Middle frontal gyrus (tissue), 1 donor: ENCODE data around the gene PKD1.

Experiments used
- DNase-seq: peaks from one replicate; pipeline ENCODE4 v3.0.0-alpha.2; 2015; ENCODE audit warnings: low spot score; ENCODE audit errors: extremely low spot score

The PKD1 gene

DNA sequence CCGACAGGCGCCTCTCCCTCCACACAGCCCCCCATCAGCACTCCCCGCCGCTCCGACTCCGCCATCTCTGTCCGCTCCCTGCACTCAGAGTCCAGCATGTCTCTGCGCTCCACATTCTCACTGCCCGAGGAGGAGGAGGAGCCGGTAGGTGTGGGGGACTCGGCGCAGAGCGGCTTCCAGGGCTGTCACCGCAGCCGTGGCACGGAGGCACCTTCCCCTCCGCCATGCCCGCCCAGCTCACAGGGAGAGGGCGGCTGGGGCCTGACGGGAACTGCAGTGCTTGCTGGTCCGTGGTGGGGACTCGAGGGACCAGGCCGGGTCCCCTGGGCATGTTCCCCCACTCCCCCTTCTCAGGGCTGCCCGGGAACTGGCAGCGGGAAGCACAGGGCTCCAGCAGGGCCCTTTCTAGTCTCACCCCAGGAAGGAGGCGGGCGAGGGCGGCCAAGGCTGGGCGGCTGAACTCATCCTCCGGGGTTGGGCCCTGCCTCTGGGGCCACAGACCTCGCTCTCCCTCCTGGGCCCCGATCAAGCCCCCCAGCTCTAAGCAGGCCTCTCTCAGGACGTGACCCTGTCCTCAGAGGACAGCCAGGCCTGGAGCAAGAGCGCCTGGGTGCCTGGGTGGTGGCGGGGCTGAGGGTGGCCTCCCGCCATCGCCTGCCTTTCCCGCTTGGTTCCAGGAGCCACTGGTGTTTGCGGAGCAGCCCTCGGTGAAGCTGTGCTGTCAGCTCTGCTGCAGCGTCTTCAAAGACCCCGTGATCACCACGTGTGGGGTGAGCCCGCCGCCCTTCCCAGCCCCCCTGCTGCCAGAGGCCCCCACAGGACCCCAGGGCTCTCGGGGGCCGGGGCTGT is 35.1 kb upstream of the PKD1 start:
- DNase-seq = no peak

DNA sequence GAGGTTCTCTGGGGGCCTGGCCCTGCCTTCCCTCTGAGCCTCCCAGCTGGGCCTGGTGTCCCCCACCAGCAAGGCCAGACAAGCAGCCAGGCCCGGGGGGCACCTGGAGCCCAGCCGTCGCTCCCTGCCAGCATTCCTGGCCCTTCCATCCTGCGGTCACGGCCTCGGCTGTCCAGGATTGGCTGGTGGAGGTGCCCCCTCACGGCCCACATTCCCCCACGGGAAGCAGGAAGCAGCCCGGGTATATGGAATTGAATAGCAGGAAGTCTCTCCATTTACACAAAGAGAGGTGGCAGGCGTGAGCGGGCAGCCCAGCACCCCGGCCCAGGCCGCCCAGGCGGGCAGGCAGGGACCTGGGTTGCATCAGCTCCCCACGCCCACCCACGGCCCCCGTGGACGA is 34.4 kb upstream of the PKD1 start:
- no peak for DNase-seq

DNA sequence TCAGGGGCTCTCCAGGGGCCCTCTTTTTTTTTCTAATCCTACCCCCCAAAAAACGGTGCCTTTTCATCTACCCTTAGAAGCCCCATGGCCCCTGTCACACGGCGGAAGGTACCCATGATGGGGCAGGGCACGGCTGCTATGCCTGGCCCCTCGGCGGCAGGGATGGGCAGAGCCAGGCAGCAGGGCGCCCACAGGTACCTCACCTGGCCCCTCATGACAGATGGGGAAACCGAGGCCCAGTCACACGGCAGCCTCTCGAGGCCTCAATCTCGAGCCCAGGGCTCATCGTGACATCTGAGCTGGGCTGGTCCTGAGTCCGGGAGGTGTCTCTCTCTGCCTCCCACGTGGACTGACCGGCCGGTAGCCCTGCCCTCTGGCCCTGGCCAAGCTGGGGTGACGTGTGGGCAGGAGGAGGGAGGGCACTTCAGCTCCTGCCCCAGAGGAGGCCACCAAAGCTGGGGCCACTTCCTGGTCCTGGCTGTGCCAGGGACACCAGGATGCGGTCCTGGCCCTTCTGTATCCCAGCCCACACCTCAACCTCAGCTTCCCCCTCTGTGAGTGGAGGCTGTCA is 31.5 kb upstream of the PKD1 start:
- DNase-seq = no peak

DNA sequence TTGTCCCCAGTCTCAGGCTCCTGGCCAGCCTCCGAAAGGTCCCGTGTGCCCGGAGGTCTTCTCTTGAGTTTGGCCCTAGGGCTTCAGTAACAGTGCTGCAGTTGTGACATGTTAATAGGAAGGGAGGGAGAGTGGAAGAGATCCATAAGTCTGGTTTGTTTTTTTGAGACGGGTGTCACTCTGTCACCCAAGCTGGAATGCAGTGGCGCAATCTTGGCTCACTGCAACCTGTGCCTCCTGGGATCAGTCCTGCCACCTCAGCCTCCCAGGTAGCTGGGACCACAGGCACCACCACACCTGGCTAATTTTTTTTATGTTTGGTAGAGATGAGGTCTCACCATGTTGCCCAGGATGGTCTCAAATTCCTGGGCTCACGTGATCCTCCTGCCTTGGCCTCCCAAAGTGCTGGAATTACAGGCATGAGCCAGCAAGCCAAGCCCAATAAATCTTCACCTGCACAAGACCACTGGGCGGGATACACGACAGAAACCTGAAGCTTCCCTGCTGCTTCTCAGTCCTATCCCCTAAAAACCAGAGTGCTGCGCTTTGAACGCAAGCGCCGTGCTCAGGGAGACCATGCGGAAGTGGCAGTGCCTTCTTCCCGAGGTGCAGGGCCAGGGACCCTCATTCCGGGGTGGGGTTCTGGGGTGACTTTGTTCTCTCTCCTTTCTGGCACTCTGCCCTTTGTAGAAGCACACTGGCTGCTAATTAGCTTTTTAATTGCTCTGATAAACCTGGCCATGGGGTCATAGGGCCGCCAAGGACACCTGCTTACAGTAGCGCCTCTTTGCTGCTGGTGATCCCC is 30.8 kb upstream of the PKD1 start:
- DNase-seq = no peak

DNA sequence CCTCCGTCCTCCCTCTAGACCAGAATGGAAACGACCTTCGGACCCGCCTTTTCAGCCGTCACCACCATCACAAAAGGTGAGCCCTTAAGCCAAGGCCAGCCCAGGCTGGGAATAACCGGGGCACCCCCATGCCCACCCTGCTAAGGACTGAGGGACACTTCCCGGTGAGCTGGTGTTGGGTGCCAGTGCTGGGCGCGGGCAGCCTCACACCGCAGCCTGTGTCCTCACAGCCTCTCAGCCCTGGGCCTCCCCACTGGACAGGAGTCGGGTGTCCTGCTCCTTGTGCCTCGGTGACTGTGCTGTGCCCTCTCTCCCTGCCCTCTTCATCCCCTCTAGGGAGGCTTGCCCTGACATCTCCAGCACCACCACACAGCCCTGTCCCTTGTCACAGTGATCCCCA is 30.2 kb upstream of the PKD1 start:
- no peak for DNase-seq

DNA sequence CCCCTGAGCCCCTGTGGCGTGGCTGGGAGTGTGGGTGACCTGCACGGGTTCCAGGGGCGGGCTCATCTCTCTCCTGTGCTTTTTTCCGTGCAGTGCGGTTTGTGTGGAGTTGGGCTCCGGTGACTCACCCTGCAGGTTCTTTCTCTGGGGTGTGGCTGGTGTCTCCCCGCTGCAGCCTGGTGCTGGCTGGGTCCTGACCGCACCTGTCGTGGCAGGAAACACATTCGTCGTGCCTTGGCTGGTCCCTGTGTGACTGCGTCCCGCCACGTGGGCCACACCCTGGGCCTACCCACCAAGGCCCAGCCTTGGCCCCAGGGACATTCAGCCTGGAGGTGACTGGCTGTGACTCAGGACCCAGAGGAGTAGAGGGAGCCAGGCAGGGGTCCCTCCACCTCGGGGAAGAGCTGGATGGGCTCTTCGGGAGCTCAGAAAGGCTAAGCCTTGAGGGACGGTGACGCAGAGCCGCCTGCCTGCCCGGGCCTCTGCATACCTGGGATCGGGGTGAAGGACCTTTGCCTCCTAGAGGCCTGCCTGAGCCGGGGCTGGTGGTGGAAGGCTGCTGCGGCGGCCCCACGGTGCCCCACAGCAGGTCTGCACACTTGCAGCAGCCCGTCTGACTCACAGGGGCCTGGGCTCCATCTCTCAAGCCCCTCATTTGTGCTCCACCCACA is 27.6 kb upstream of the PKD1 start:
- no peak for DNase-seq

DNA sequence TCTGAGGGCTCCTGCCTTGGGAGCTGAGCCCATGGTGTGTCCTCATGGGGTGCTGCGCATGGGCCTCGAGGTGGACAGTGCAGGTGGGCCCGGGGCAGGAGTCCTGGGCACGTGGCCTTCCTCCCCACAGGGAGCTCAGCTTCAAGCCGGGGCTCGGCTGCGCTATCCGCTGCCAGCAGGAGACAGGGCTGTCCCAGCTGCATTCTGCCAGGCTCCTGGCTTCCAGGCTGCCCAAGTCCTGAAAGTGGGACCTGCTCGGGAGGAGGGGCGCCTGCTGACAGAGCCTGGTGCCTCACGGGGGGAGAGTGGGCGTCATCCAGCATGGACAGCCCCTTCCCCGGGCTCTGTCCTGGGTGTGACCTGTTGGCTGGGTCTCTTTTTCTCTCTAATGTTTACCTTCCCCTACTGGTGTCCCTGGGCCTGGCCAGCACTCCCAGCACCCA is 27.0 kb upstream of the PKD1 start:
- DNase-seq = no peak

DNA sequence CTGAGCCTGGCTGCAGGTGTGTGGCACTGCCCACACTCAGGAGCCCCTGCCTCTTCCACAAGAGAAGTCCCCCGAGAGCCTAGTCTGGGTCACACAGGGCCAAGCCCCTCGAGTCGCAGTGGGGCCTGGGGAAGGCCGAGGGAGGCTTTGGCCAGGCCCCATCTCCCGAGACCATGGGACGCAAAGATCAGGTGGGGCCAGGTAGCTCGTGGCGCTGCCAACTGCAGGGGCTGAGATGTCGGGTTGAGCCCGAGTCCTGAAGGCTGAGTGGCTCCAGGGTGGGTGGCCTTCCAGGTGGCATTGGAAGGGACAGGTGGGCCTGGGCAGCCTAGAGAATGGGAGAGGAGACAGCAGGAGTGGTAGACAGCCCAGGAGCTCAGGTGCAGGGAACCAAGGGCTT is 26.2 kb upstream of the PKD1 start:
- no peak for DNase-seq

DNA sequence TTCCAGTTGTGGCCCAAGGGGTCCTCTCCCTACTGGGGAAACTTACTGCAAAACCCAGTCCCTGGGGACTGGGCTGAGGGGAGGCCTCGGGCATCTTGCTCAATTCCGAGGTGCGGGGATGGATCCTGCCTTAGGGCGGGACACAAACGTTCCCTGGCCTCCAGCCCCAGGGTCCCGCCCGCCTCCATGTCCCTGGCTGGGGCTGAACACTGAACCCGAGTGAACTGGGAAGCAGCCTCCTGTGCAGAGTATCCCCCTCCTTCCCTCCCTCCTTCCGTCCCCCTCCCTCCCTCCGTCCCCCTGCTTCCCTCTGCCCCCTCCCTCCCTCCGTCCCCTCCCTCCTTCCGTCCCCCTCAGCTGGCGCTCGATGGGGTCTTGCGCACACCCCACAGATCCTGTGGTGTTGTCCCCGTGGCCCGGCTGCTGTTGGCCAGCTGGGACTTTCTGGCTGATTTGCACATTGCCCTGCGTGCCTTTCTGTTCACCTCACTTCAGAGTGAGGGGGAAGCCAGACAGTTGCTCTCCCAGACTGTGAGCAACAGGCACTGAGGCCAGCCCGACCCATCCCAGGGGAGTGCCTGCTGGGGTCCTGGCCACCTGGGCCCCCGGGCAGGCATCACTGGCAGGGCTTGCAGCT is 25.3 kb upstream of the PKD1 start:
- DNase-seq = no peak

DNA sequence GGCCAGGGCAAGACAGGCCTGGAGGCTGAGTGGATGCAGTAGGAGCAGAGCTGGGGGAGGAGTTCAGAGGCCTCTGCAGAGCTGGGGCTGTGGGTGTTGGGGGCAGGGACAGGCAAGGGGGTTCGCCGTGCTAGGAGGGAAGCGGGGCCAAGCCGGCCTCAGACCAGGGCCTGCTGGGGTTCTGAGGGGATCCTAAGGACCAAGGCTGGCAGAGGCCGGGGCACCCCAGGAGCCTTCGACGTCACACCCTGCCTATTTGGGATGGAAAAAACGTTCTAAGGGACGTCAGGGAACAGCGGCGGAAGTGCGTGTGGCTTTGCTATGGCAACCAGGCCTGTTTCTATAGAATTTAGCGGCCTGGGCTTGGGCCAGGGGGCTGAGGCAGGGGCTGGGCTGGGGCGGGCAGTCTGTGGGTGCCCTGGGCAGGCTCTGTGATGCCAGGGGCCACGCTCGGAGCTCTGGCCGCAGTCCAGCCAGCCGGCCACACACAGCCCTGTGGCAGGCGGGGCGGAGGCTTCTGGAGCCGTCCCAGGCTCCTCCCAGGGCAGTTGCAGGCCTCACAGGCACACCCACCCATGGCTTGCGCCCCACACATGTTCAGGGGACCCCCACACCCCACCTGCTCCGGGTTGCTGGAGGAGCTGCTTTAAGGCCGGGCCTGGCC is 23.6 kb upstream of the PKD1 start:
- peak; percentile 47 for DNase-seq

DNA sequence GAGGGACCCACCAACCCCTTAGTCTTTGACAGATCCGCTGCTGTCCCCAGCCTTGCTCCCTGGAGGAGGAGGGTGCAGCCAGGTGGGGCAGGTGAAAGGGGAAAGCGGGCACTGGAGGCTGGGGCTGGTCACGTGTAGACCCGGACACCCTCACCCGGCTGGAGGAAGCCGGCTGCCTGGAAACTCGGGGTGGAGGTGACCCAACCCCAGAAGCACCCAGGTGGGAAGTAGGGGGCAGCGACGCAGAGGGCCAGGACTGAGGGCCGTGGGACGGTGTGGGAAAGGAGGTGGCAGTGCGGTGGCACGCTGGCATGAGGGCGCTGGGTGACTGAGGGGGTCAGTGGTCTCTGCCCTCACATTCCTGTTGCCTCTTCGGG is 22.6 kb upstream of the PKD1 start:
- DNase-seq = no peak

DNA sequence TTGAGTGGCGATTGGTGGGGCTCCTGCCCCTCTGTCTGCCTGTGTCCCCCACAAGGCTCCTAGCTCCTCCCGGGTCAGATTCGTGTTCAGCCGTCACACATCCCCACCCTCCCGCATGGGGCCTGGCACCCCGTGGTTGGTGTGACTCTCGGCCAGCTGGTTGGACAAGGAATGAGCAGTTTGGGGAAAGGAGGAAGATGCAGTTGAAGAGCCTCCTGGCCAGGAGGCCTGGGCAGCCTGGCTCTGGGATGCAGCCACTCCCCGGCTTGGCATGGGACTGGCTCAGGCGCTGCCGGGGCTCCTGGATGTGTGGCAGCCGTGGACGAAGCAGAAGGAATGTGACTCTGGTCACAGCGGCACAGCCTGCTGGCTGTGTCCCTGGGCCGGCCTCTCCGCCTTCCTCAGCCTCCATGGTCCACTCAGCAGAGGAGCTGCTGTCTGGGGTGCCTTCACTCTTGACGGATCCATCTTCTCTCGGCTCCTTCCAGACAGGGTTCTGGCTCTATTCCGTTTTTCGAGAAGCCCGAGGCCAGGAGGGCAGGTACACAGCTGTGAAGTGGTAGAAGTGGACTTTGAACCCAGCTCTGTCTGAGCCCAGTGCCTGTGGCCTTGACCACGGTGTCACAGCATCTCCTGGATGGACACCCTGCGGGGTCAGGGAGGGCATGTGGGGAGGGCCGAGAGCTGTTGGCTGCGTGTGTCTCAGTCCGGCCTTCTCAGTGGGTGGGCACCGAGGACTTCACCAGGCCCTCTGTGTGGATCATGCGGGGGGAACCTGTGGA is 22.0 kb upstream of the PKD1 start:
- no peak for DNase-seq

DNA sequence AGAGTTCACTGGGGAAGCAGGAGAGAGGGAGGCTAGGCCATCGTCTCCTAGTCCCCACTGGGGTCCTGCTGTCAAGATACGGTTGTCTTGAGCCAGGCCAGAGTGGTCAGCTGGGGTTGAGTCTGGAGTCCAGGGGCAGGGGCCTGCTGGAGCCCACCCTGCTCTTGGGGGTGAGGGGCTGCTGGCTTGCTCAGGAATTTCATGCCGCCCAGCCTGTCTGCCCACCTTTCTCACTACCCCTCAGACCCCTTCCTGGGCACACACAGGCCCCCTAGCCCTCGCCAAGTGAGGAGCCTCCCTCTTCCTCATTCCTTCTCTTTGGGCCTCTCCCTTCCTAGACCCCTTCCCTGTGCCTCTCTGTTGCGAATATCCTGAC is 21.1 kb upstream of the PKD1 start:
- no peak for DNase-seq

DNA sequence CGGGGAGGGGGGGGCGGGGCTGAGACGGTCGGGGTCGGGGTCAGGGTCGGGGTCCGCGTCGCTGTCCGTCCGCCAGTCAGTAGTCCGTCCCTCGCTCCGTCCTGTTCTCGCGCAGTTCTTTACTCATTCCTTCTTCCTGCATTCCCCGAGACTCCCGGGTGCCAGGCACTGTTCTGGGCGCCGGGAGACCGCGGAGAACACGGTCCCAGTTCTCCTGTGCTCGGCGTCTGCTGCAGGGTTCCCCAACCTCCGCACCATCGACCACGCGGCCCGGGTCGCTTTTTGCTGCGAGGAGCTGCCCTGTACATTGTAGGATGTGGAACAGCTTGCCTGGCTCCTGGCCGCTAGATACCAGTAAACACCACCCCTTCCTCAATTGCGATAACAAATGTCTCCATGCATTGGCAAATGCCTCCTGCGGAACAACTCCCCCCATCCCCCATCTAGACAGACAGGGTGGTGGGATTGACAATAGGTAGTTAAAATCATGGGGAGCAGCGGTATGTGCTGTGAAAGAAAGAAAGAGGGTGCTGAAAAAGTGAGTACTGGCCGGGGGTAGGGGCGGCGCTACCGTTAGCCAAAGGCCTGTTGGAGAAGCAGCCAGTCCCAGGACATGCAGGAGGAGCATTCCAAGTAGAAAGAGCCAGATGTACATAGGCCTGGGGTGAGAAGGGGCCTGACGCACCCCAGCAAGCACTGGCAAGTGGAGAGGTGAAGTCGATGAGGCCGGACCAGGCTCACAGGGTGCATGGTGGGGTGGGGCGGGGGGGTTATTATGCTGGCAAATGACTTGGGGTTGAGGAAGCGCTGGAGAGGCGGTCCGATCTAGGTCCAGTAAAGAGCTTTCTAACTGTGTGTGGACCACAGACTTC is 20.5 kb upstream of the PKD1 start:
- DNase-seq = no peak

DNA sequence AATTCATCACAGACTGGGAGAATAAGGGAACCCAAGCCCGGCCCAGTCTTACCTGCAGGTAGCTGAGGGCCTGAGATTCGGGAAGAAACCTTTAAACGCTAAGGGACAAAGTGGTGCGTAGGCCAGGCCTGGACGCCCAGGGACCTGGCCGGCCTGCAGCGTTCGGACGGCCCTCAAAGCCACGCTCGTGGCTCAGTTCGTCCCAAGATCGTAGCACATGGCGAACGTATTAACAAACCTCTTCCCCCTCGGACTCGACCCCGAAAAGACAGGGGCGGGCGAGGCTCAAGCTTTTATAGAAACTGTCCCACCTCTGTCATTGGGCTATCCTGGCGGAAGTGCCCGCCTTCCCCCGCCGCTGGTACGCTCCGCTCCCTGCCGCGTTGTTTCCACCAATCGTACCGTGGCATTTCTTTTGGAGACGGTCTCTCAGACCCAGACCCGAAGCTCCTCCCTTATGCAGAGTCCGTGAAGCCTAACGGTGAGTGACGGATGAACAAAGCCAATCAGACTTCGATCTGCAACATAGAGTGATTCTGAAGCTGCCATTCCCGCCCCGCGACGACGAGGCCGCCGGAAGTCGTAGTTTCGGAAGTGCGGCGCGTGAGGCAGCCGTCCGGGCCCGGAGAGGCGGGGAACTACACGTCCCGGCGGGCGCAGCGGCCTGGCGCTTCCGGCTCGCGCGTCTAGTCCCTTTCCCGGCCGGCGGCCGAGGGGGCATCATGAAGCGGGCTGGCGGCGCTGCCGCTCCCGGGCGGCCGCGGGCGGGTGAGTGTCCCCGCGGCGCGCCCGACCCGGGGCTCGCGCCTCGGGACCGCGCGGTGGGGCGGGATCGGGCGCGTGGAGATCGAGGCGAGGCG is 19.6 kb upstream of the PKD1 start, which contains the start of gene TRAF7:
TRAF7 (plus strand) TSS at position 692 of the 860 bp plus-strand sequence. CDS start 8,139 bp downstream, outside the sequence.
- peak; percentile 100 for DNase-seq

DNA sequence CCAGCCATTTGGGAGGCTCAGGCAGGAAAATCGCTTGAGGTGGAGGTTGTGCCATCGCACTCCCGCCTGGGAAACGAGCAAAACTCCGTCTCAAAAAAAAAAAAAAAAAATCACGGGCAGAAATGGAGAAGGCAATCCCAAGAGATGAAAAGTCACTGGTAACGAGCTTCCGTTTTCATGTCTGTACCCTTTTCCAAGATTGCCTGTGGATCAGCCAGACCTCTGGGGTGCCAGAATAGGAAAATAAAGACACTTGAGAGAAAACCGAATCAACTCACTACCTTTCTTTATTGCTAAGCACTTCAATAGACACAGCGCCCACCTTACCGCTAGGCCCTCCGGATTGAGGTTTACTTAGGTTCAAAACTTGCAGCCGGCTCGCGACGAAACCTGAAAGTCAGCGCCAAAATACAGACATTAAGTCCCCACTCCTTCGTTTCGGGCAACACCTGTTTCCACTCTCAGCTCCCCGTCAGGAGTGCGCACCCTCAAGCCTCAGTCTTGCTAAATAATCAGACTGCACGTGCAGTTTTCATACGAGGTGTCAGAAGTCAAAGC is 18.9 kb upstream of the PKD1 start:
- no peak for DNase-seq

DNA sequence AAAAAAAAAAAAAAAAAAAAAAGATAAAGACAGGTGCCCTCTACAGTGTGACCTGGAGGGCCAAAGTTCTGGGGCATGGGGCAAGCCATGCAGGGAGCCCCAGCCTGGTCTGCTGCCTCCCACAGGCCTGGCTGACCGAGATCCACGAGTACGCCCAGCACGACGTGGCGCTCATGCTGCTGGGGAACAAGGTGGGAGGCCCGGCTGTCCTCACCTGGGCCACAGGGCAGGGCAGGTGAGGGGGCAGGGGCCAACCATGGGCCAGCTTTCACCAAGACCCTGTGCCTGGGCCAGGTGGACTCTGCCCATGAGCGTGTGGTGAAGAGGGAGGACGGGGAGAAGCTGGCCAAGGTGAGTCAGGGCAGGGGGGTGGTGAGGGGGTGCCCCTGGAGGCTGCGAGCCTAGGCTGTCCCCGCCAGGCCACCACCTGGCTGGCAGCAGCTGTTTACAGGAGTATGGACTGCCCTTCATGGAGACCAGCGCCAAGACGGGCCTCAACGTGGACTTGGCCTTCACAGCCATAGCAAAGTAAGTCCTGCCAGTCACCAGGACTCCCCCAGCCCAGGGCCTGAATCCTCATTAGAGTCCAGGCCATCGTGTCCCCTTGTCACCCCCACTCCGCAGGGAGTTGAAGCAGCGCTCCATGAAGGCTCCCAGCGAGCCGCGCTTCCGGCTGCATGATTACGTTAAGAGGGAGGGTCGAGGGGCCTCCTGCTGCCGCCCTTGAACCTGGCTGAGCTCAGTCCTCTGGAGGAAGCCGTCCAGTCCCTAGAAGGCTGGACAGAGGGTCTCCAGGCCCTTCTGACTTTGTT is 17.2 kb upstream of the PKD1 start:
- DNase-seq = no peak
